NB4 (cell line): ENCODE measurements around the gene SMURF2.

ENCODE experiments used
- CTCF ChIP-seq: IDR thresholded peaks from one replicate; pipeline ENCODE4 v1.5.1; 2012; ENCODE audit warnings: low read depth, low read length
- MAX ChIP-seq: IDR thresholded peaks from 2 replicates; pipeline ENCODE4 v1.6.1; 2011; ENCODE audit warnings: low read depth, low read length
- POLR2A ChIP-seq: IDR thresholded peaks from 2 replicates; pipeline ENCODE4 v1.6.1; 2011; ENCODE audit warnings: mild to moderate bottlenecking; ENCODE audit not compliant: insufficient read length; ENCODE audit errors: extremely low read depth

- no peak for TF ChIP-seq CTCF
- TF ChIP-seq MAX: no peak
- no peak for TF ChIP-seq POLR2A
Measured at GRCh38 chr17:64596988-64597387, 65.1 kb downstream of the SMURF2 start.
